ENCODE data around the gene ZNF430.
"Not testable (repeated sequence)": the region's sequence is repeated elsewhere in the genome, so short reads cannot be mapped to it uniquely, and the experiment has no call there.

Gene ZNF430

GRCh38 chr19:21020298-21021227 lies at the start of gene ZNF430:
Gene ZNF430 (plus strand): TSS chr19:21020657. CDS start chr19:21020801, 144 bp downstream.
- peak; percentile 92 to 94 for DNase-seq (ENCODE audit: low read depth in 2 of 2)

- not testable (repeated sequence) for DNase-seq (ENCODE audit: low read depth in 2 of 2)
Observed at GRCh38 chr19:20992788-20993187, 27.7 kb upstream of the ZNF430 start.

- peak; percentile 83 to 86 for DNase-seq (ENCODE audit: low read depth in 2 of 2)
Observed at GRCh38 chr19:20999731-21000352, 20.6 kb upstream of the ZNF430 start.

- not testable (repeated sequence) for DNase-seq (ENCODE audit: low read depth in 2 of 2)
Observed at GRCh38 chr19:21021238-21021637, 781 bp downstream of the ZNF430 start.

- DNase-seq (ENCODE audit: low read depth in 2 of 2), result peak; percentile 31
Observed at GRCh38 chr19:21022996-21023395, 2.5 kb downstream of the ZNF430 start.

- DNase-seq (ENCODE audit: low read depth in 2 of 2), result no peak
Observed at GRCh38 chr19:21023901-21024300, 3.4 kb downstream of the ZNF430 start.

GRCh38 chr19:21028969-21029268 lies 8.5 kb downstream of the ZNF430 start:
- no peak for DNase-seq (ENCODE audit: low read depth in 2 of 2)

- DNase-seq (ENCODE audit: low read depth in 2 of 2), result no peak
Observed at GRCh38 chr19:21045028-21045427, 24.6 kb downstream of the ZNF430 start.

GRCh38 chr19:21046489-21046888 lies 26.0 kb downstream of the ZNF430 start:
- no peak for DNase-seq (ENCODE audit: low read depth in 2 of 2)

GRCh38 chr19:21047716-21048115 lies 27.3 kb downstream of the ZNF430 start:
- no peak for DNase-seq (ENCODE audit: low read depth in 2 of 2)

- no peak for DNase-seq (ENCODE audit: low read depth in 2 of 2)
Observed at GRCh38 chr19:21052902-21053301, 32.4 kb downstream of the ZNF430 start.

GRCh38 chr19:21065336-21065735 lies 44.9 kb downstream of the ZNF430 start:
- no peak for DNase-seq (ENCODE audit: low read depth in 2 of 2)

GRCh38 chr19:21082011-21082975 lies 61.8 kb downstream of the ZNF430 start, which contains the start of gene ZNF714:
Gene ZNF714 (plus strand): TSS chr19:21082203. CDS start chr19:21098269, 16,066 bp downstream.
- DNase-seq (ENCODE audit: low read depth in 2 of 2), result peak; percentile 66 to 79

- DNase-seq (ENCODE audit: low read depth in 2 of 2), result no peak
Observed at GRCh38 chr19:21084343-21084742, 63.9 kb downstream of the ZNF430 start.

- no peak for DNase-seq (ENCODE audit: low read depth in 2 of 2)
Observed at GRCh38 chr19:21087871-21088270, 67.4 kb downstream of the ZNF430 start.

GRCh38 chr19:21092109-21092508 lies 71.7 kb downstream of the ZNF430 start:
- no peak for DNase-seq (ENCODE audit: low read depth in 2 of 2)

- DNase-seq (ENCODE audit: low read depth in 2 of 2), result no peak
Observed at GRCh38 chr19:21094347-21095025, 74.0 kb downstream of the ZNF430 start.

GRCh38 chr19:21098291-21098690 lies 77.8 kb downstream of the ZNF430 start:
- DNase-seq (ENCODE audit: low read depth in 2 of 2), result no peak

- no peak for DNase-seq (ENCODE audit: low read depth in 2 of 2)
Observed at GRCh38 chr19:21101521-21102242, 81.2 kb downstream of the ZNF430 start.

- no peak for DNase-seq (ENCODE audit: low read depth in 2 of 2)
Observed at GRCh38 chr19:21109116-21109515, 88.7 kb downstream of the ZNF430 start.

Data from stimulated activated CD4-positive, alpha-beta T cell treated with anti-CD3 and anti-CD28 coated beads, Interleukin-15, amount 100 ng/mL, for 48 hours (primary cell).